ENCODE measurements around the gene DNAJC18.

GRCh38 chr5:139458580-139459407 lies 19.5 kb upstream of the DNAJC18 start:
- TF ChIP-seq BACH1 (IDR thresholded peaks at IDR 0.05; ENCODE audit: low read length) (no peak), CTCF (IDR thresholded peaks at IDR 0.05; ENCODE audit: control extremely low read depth in 1 of 3, insufficient read depth in 1 of 3, low read depth in 1 of 3, low read length in 3 of 3) (no peak), EP300 (IDR thresholded peaks at IDR 0.05; ENCODE audit: borderline replicate concordance in 1 of 2, low read depth in 2 of 2, low read length in 2 of 2) (no peak), TAF7 (optimal IDR thresholded peaks at IDR 0.05; ENCODE audit: borderline replicate concordance, low read depth, low read length) (no peak), RAD21 (IDR thresholded peaks at IDR 0.05 in 1 of 2, conservative IDR thresholded peaks at IDR 0.05 in 1 of 2; ENCODE audit: low read depth in 2 of 2, low read length in 2 of 2) (no peak), POLR2A (IDR thresholded peaks at IDR 0.05; ENCODE audit: control extremely low read depth in 1 of 2, low read depth in 2 of 2, low read length in 2 of 2) (no peak), RNF2 (IDR thresholded peaks at IDR 0.05; ENCODE audit: borderline replicate concordance, low read depth, low read length, missing control alignments, poor library complexity, severe bottlenecking) (no peak), CEBPB (IDR thresholded peaks at IDR 0.05; ENCODE audit: low read depth, low read length) (no peak), SP1 (IDR thresholded peaks at IDR 0.05; ENCODE audit: low read depth, low read length) (no peak), RBBP5 (IDR thresholded peaks at IDR 0.05; ENCODE audit: borderline replicate concordance, low read depth, low read length) (no peak), TBP (IDR thresholded peaks at IDR 0.05; ENCODE audit: low read depth, low read length) (no peak), CBX8 (IDR thresholded peaks at IDR 0.05; ENCODE audit: borderline replicate concordance, low read depth, low read length) (no peak), NRF1 (IDR thresholded peaks at IDR 0.05; ENCODE audit: low read depth, low read length) (no peak), RFX5 (IDR thresholded peaks at IDR 0.05; ENCODE audit: borderline replicate concordance, low read depth, low read length) (no peak)
